Osteoblast (primary cell): Measurements from ENCODE around the gene BCAS3. TPM values are rescaled to one million over a fixed set of nuclear protein-coding genes. Genes with fewer than 3 reads are reported as not detected.

Experiments
- DNase-seq: peaks from one replicate; pipeline ENCODE4 v3.0.0; 2011; ENCODE audit warnings: low spot score, mixed read lengths; ENCODE audit not compliant: insufficient read length; ENCODE audit errors: missing footprints
- H2AFZ ChIP-seq: 2 replicates; pipeline ENCODE4 v1.6.0; 2011; ENCODE audit warnings: mild to moderate bottlenecking, low read length
- H3K27ac ChIP-seq: 2 replicates; pipeline ENCODE4 v1.5.1; 2011; ENCODE audit warnings: mild to moderate bottlenecking, low read depth, low read length, moderate library complexity
- H3K27me3 ChIP-seq: 2 replicates; pipeline ENCODE4 v1.6.0; 2012; ENCODE audit warnings: mild to moderate bottlenecking, control low read depth, inconsistent platforms, low read length, moderate library complexity; ENCODE audit not compliant: insufficient read depth
- H3K36me3 ChIP-seq: 2 replicates; pipeline ENCODE4 v1.5.1; 2011; ENCODE audit warnings: mild to moderate bottlenecking, low read length, control low read depth, moderate library complexity; ENCODE audit not compliant: insufficient read depth
- H3K4me1 ChIP-seq: 2 replicates; pipeline ENCODE4 v1.5.1; 2011; ENCODE audit warnings: mild to moderate bottlenecking, low read length, control low read depth, moderate library complexity; ENCODE audit not compliant: insufficient read depth
- H3K4me2 ChIP-seq: 2 replicates; pipeline ENCODE4 v1.6.0; 2011; ENCODE audit warnings: mild to moderate bottlenecking, low read length; ENCODE audit not compliant: insufficient read depth
- H3K4me3 ChIP-seq: fragments of 200-600 bp; sonication (generic); 3 replicates; pipeline ENCODE4 v1.5.1; 2012; ENCODE audit warnings: mild to moderate bottlenecking, low read length, inconsistent platforms; ENCODE audit not compliant: insufficient read depth
- H3K79me2 ChIP-seq: 2 replicates; pipeline ENCODE4 v1.6.0; 2012; ENCODE audit warnings: mild to moderate bottlenecking, low read length, control low read depth, inconsistent platforms; ENCODE audit not compliant: insufficient read depth
- H3K9me3 ChIP-seq: 2 replicates; pipeline ENCODE4 v1.5.1; 2011; ENCODE audit warnings: low read depth, low read length, control low read depth
- H4K20me1 ChIP-seq: 2 replicates; pipeline ENCODE4 v1.6.0; 2012; ENCODE audit warnings: mild to moderate bottlenecking, low read length, control low read depth; ENCODE audit not compliant: insufficient read depth
- CTCF ChIP-seq: IDR thresholded peaks from 2 replicates; pipeline ENCODE4 v1.5.1; 2011; ENCODE audit warnings: mild to moderate bottlenecking, low read depth, low read length, moderate library complexity; ENCODE audit errors: extremely low read depth
- total RNA-seq: library from RNA; depleted of rRNA; stranded (reverse); fragments of >200 nt; gene quantifications from 2 replicates; pipeline ENCODE4 v1.2.3, GENCODE V29; 2012

The BCAS3 gene
- total RNA-seq, 1 donor, result 31.5 TPM

DNA sequence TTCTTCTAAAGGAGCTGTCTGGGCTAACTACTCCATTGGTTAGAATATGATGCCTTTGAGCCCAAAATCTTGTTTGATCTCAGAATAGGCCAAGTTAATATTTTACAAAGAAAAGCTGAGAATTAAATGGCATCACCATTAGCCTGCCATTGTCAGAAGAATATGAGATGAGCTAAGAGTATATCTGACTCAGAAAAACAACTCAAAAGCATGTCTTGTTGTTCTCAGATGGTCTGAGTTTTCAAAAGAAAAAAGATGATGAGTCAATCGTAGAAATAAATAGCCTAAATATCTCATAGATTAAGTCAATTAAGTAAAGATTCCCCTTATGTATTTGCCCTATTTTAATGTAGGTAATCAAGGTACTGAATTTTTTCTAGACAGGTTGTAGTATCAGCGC is 524.9 kb downstream of the BCAS3 start:
- Histone ChIP-seq H3K4me3 (no peak overlapping the region), H3K9me3 (no peaks in the 10 kb centered on the region), H3K27me3 (no peaks in the 10 kb centered on the region), H3K27ac (peak overlapping the region; percentile 40), H3K4me2 (no peak overlapping the region), H4K20me1 (no peaks in the 10 kb centered on the region), H3K36me3 (no peaks in the 10 kb centered on the region), H3K4me1 (peaks cover 21% of the 10 kb centered on the region), H2AFZ (no peak overlapping the region), H3K79me2 (no peaks in the 10 kb centered on the region)
- TF ChIP-seq CTCF, result no peak
- DNase-seq, result no peak

- Histone ChIP-seq H2AFZ (no peak overlapping the region), H3K79me2 (no peaks in the 10 kb centered on the region), H3K36me3 (no peaks in the 10 kb centered on the region), H3K4me2 (no peak overlapping the region), H4K20me1 (no peaks in the 10 kb centered on the region), H3K4me1 (peaks cover 32% of the 10 kb centered on the region), H3K27ac (no peak overlapping the region), H3K27me3 (no peaks in the 10 kb centered on the region), H3K4me3 (no peak overlapping the region), H3K9me3 (no peaks in the 10 kb centered on the region)
- DNase-seq, result no peak
- no peak for TF ChIP-seq CTCF
These were observed 526.0 kb downstream of the BCAS3 start for GRCh38 chr17:61203671-61204131.

GRCh38 chr17:61204456-61204855 is 526.8 kb downstream of the BCAS3 start:
- Histone ChIP-seq H3K9me3 (no peaks in the 10 kb centered on the region), H3K4me1 (peaks cover 39% of the 10 kb centered on the region), H3K79me2 (no peaks in the 10 kb centered on the region), H3K27ac (no peak overlapping the region), H3K27me3 (no peaks in the 10 kb centered on the region), H4K20me1 (no peaks in the 10 kb centered on the region), H3K4me2 (no peak overlapping the region), H2AFZ (no peak overlapping the region), H3K36me3 (no peaks in the 10 kb centered on the region), H3K4me3 (no peak overlapping the region)
- no peak for TF ChIP-seq CTCF
- no peak for DNase-seq

DNA sequence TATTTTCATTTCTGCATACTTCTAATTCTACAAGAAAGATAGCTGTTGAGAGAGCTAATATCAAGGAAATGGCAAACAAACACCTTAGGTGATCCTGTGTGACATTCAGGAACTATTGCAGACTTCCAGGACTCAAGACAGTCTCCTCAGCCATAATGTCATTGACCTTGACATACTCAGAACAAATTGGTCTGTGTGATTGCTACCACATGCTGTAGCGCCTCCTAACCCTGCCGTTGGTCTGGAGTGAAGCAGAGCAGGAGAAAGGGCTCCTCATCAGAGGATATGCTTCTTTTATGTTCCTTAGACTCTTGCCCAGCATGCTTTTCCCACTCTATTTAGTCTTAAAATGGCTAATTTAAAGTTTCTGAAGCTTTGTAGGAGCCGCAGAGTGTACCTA is 527.8 kb downstream of the BCAS3 start:
- H3K27ac ChIP-seq, result no peak overlapping the region
- no peaks in the 10 kb centered on the region for H3K79me2 ChIP-seq
- no peak overlapping the region for H3K4me3 ChIP-seq
- no peaks in the 10 kb centered on the region for H3K36me3 ChIP-seq
- no peak overlapping the region for H3K4me2 ChIP-seq
- no peaks in the 10 kb centered on the region for H3K27me3 ChIP-seq
- no peak for DNase-seq
- H4K20me1 ChIP-seq, result no peaks in the 10 kb centered on the region
- no peak for TF ChIP-seq CTCF
- no peak overlapping the region for H2AFZ ChIP-seq
- peaks cover 34% of the 10 kb centered on the region for H3K4me1 ChIP-seq
- H3K9me3 ChIP-seq, result no peaks in the 10 kb centered on the region
